ENCODE data around the gene TMEM131L. TPM values are rescaled to one million over a fixed set of nuclear protein-coding genes. Genes with fewer than 3 reads are reported as not detected.
"Not testable (repeated sequence)": the region's sequence is repeated elsewhere in the genome, so short reads cannot be mapped to it uniquely, and the experiment has no call there.

TMEM131L gene
- polyA plus RNA-seq, 1 donor = 61.1 TPM

DNA sequence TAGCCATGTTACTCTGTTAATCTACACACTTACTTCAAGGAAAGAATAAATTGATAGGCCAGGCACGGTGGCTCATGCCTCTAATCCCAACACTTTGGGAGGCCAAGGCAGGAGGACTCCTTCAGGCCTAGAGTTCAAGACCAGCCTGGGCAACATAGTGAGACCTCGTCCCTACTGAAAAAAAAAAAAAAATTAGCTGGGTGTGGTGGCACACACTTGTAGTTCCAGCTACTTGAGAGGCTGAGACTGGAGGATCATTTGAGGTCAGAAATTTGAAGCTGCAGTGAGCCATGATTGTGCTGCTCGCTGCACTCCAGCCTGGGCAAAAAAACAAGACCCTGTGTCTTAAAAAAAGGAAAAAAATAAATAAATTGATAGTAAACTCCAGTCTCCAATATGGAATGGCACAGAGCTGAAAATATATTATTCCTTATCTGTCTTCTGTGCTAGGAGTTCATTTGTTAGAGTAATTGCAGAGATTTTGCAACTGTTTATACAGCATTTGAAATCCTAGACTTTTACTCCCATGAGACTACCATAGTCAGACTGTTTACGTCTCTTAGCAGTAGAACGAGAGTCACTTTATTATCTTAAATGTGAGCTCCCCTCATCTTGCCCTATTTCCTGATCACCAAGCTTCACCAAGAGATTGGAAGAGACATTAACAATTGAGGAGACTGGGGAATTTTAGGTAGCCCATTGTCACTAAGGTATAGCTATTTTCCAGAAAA is 18.8 kb upstream of the TMEM131L start:
- DNase-seq = no peak

DNA sequence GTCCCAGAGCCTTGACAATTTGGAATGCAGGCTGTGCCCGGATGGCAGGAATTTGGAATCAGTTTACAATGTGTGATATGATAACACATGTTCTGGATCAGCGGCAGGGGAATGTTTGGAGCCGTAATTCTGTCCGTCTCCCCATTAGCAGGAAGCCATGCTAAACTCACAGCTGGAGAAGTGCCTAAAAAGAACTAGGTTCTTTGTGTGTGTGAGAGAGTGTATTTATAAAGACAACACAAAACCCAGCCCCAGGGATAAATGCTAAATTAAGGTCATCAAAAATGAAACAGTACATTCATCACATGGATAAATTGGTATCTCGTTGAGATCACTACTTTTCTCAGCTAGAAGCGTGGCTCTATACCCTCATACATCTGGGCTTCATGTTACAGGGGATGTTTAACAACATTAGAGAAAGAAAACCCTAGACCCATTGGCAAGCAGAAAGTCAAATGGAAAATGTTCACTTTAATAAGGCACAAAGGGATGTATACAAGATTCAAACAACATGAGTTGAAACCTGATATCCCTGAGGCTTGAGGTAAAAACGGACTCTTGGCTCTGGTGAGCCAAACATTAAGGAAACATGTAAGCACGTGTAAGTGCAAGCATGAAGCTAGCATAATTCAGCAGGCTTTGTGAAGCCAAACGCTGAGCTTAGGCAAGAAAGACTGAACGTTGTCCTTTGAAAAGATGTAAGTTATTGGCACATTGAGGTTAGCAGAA is 18.0 kb upstream of the TMEM131L start:
- DNase-seq = peak; percentile 23

DNA sequence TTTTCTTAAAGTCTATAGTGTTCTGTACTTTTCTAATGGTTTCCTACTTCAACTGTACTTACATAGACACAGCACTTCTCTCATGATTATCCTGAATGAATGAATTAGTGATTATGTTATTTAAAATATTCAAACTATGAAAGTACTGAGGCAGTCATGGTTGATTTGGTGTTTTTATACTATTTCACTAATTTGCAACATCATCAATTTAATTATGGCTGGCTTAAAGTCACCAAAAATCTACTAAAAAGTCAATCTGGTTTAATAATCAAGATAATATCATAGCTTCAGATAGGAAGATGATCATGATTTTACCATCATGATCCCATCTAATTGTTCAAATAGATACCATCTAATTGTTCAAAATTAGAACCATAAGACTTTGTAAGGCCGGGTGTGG is 16.8 kb upstream of the TMEM131L start:
- DNase-seq = no peak

DNA sequence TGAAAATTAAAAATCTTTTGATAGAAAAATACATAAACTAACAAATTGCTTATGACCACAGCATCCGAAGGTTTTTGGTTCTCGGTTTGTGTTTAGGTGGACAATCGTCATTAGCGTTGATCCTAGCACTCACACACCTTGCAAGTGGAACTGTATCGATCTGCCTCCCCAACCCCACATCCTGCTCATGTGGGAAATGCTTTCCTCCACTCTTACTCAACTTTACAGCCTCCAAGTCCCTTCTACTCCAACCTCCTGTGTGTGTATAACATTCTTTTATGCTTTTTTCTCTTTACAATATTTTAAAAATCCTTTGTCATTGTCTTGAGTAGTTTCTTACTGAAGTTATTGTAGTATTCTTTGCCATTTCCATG is 15.6 kb upstream of the TMEM131L start:
- no peak for DNase-seq

DNA sequence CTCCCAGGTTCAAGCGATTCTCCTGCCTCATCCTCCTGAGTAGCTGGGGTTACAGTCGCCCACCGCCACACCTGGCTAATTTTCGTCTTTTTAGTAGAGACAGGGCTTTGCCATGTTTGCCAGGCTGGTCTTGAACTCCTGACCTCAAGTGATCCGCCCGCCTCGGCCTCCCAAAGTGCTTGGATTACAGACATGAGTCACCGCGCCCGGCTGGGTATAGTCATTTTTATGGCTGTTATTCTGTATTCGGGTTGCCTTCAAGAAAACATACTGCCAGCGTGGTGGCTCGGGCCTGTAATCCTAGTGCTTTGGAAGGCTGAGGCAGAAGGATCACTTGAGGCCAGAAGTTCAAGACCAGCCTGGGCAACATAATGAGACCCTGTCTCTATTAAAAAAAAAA is 15.0 kb upstream of the TMEM131L start:
- not testable (repeated sequence) for DNase-seq

DNA sequence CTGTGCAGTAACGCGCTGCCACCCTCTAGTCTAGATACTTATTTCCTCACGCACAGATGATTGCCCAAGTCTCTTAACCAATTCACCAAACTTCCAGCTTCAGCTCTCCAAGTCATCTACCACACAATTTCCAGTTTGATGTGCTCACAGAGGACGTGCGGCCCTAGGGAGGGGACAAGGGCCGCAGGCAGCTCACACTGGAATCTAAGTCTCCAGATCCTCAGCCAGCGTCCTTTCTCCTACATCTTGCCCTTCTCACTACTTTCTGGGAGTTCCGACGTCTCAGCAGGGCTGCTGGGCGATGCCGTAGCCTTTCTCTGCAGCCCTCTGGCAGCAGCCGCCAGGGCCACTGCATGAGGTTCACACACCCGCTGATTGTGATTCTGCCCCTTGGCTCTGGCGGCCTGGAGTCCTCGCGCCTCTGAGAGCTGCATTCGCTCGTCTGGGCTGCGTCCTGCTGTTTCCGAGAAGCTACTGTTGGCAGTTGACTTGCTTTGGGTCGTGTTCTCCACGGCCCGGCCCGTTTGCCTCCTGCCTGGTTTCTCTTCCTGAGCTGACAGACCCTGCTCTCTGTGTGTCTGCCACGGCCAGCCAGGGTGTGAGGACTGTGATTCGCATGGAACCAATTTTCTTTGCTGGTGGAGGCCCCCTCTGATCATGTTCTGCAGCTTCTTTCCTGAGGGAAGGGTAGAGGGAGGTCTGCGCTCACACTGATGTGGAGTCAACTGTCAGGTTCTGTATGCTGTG is 14.1 kb upstream of the TMEM131L start:
- no peak for DNase-seq

DNA sequence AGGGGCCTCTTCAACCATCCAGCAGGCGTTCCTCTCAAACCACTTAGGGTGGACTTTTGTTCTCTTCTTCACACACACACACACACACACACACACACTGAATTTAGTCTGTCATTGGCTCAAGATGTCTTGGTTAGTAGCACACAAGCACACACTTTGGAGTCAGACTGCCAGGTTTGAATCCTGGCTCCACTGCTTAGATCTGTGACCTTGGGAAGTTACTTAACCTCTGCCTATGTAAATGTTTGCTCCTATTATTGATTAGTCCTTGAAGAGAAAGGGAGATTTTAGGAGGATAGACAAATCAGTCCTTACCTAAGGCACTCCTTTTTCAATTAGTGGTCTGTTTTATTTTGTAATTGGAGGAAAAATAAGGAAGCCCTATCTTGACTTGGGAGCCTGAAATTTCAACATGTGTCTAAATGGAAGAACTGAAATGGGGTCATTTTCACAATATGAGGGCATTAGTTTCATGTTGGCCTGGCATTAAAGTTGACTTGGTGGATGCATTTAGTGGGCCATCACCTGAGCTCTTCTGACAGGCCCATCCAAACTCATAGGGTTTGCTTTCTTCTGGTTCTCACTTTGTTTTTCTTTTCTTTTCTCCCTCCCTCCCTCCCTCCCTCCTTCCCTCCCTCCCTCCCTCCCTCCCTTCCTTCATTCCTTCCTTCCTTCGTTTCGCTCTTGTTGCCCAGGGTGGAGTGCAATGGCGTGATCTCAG is 13.3 kb upstream of the TMEM131L start:
- no peak for DNase-seq

DNA sequence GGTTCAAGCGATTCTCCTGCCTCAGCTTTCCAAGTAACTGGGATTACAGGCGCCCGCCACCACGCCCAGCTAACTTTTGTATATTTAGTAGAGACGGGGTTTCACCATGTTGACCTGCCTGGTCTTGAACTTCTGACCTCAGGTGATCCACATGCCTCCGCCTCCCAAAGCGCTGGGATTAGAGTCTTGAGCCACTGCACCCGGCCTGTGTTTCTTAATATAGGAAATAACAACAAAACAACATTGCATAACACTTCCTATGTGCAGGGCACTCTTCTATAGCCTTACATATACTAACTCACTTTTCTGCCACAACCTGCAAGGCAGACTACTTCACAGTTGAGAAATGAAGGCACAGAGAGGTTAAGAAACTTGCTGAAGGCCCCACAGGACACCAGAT is 12.8 kb upstream of the TMEM131L start:
- DNase-seq = no peak

DNA sequence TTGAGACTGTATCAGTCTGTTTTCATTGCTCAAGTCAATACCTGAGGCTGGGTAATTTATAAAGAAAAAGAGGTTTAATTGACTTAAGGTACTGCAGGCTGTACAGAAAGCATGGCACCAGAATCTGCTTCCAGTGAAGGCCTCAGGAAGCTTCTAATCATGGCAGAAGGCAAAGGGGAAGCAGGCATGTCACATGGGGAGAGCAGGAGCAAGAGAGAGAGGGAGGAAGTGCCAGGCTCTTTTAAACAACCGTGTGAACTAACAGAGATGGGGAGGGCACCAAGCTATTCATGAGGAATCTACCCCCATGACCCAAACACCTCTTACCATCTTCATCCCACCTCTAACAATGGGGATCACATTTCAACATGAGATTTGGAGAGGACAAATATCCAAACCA is 7.2 kb upstream of the TMEM131L start:
- DNase-seq = no peak

DNA sequence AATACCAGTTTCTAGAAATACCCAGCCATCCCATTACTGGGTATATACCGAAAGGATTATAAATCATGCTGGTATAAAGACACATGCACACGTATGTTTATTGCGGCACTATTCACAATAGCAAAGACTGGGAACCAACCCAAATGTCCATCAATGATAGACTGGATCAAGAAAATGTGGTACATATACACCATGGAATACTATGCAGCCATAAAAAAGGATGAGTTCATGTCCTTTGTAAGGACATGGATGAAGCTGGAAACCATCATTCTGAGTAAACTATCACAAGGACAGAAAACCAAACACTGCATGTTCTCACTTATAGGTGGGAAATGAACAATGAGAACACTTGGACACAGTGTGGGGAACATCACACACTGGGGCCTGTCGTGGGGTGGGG is 4.6 kb upstream of the TMEM131L start:
- not testable (repeated sequence) for DNase-seq

DNA sequence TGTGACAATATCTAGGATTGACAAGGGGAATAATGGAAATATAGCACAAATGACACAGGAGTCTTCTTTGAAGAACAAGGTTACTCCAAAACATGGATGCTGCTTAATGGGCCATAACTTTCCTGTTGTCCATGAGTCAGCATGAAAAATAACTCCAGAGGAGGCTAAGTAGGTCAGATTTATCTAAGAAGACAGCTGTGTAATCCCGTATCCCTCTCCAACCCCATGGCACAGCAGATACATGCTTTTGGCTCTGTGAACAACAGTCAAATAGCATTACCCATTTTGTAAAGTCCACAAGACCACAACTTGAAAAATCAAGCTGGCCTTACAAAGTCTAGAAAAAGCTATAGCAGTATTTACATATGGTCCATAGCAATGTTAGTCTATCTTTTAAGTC is 2.1 kb upstream of the TMEM131L start:
- DNase-seq = no peak

DNA sequence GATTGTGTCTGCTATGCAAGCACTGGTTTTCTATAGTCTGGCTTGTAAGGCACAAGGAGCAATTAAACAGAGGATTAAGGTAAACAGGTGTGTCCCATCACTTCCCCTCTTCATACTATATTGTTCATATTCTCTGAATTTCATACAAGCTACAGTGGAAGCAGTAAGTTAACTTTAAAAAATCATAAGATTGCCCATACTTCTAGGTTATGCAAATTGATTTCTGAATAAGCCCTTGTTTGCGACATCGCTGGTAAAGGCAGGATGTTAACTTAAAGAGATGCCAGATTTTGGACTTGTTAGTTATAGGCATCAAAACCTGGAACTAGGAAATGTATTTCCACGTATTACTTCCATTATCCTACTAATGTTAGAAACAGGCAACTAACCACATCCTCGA is 1.0 kb upstream of the TMEM131L start:
- no peak for DNase-seq

DNA sequence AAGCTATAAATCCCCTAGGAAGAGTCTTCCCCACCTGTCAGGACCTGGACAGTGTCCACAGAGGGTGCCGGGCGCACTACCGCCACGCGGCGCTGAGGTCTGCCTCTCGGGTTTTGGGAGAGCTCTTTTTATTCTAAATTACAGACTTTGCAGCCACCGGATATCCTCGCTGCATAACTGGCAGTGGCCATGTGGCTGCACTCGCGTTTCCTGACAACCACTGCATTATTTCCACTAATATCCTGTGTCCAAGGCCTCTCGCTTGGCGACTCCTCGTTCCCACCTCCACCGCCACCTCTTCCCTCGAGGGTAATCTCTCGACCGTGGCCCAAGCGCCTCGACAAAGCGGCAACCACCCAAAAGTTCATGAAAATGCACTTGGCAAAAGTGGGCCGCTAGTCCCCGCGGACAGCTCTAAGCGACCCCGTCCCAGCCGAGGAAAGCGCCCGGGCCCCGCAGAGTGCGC is 512 bp upstream of the TMEM131L start:
- peak; percentile 68 for DNase-seq

DNA sequence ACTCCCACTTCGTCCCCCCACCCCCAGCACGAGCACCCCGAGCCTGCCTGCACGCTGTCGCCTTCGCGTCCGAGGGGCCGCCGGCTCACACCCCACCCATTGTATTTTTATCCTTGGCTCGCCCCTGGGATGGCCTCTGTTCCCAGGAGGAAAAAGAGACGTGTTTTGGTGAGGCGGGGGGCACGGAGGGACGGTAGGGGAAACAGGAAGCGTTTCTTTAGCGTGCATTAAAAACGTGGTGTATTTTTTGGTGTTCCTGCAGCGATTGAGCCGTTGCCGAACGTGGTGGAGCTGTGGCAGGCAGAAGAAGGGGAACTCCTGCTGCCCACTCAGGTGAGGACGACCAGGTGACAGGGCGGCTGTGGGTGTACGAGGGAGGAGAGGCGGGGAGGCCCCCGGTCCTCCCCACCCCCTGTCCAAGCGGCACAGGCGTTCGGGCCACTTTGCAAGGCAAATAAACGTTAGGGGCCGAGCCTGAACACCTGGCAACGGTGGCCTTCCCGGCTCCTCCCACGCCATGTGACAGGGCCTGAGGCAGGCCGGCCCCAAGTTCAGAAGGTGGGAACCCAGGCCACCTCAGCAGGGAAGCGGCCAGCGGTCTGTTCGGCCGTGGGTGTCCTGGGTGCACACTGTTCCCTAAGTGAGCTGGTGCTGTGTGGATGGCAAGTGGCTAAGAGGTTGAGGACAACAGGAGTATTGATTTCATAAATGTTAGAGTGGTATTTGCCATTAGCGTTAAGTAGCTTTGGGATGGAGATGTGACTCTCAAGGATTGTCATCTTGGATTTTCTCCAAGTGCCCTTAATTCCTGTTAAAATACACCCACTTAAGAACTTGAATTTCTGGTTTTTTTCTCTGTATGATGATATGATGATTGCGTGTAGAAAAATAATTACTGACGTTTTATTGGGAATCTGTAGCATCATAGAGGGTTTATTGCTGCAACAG is 1.1 kb downstream of the TMEM131L start:
- DNase-seq = peak; percentile 38

DNA sequence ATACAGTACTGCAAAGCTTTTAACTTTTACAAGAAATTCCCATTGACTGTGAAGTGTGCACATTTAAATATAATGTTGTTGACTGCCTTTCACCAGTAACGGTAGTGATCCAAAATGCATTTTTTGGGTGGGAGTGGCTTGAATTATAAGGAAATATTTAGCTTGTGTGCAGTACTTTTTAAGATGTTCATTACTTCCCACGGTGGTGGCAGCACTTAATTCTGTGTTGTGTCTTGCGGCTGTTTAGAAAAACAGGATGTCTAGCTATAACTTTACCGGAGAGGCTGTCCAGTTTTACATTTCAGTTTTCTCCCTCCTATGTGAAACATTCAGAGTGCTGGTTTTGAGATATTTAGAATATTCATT is 1.7 kb downstream of the TMEM131L start:
- DNase-seq = peak; percentile 20

DNA sequence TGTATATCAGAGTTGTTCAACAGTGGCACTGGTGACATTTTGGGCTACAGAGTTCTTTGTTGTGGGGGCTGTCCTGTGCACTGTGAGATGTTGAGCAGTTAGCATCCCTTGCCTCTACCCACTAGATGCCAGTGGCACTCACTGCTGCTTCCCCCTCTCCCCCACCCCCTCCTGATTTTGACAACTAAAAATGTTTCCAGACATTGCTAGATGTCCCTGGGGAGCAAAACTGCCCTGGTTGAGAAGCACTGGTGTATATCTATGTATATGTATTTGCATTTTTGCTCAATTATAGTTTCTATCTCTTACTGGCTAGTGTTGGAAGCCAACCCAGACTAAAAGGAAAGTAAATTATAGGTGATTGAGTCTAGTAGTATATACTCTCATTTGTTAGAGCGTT is 2.4 kb downstream of the TMEM131L start:
- no peak for DNase-seq

DNA sequence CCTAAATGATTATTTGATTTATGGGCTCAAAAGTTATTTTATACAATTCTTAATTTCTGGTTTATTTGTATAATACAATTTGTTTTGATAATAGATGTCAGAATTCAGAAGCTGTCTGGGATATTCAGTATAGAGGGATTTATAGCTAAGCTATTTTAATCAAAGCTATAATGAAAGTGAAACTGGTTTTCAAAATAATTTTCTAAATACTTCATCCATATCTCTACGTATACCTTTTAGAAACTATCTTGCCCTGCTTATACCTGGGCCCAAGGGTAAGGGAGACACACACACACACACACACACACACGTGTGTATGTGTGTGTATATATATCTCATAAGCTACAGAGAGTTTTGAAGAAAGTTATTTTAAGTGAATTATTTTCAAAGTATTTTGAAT is 2.9 kb downstream of the TMEM131L start:
- no peak for DNase-seq

DNA sequence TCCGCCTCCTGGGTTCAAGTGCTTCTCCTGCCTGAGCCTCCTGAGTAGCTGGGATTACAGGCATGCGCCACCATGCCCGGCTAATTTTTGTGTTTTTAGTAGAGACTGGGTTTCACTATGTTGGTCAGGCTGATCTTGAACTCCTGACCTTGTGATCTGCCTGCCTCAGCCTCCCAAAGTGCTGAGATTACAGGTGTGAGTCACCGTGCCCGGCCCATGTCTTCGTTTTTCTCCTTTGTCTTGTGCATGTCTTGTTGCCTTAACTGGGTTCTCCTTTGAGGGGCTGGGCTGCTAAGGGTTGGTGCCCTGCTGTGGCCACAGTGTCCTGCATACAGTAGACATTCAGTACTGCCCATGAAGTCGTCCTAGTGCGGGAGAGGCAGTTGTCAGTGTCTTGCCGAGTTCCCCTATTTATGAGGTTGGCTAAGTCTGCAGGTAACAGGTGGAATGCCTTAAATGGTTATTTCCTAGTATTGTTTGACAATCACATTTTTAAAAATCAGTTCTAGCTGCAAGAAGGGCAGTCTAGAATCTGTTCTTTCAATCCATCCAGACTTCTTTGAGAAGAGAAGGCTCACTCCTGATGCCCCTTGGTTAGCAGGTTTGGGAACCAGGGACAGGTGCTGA is 5.0 kb downstream of the TMEM131L start:
- not testable (repeated sequence) for DNase-seq

DNA sequence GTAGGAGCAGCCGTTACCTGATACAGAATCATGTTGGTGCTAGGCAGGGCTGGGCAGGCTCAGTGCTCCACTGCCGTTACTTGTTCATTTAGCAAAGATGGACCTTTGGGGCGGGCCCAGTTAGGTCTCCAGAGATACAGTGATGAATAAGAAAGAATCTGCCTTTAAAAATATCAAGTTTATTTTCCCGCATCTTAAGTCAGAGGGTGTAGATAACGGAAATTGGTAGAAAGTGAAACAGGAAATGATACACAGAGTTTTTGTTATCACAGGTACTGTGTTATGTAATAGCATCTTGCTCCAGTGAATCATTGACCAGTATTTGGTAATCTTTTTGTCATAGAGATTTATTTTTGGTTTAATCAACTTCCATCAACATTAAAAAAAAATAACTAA is 5.5 kb downstream of the TMEM131L start:
- no peak for DNase-seq

DNA sequence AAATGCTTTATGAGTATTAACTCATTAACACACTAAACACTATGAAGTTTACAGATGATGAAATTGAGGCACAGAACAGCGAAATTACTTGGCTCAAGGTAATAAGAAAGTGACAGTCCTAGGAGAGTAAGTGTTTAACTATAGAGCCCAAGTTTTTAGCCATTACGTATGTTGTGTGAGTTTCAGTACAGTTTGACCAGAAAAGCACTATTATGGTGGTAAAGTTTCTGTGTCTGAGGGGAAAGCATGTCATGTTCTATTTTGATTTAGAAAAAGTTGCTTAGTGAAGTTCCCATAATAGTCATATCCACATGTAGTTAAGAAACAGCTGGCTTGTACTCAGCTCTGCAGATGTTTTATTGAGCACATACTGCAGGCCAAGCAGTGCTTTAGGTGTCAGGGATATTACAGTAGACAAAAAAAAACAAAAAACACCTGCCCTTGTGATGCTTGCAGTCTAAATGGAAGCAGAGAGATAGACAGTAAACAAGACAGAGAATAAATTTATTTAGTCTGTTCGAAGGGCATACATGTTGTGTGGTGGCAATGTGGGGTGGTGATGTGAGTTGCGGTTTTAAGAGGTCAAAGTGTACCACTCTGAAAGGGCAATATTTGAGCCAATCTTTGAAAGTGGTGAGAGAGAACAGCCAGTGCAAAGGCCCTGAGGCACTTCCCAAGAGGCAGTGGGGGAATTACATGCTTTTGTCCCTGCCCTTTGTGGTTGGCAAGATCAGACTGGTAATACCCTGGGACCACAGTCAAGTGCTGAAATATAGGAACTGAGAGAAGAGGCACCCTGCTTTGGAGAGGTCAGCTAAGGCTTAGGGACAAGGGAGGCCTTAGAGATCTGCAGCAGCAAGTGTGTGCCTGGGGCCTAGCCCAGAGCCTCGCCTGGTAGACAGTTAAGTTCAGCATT is 6.2 kb downstream of the TMEM131L start:
- DNase-seq = no peak

All from hindlimb muscle (tissue), 1 donor.